Measurements from ENCODE around the gene ARMC5. TPM values are rescaled to one million over a fixed set of nuclear protein-coding genes. Genes with fewer than 3 reads are reported as not detected.
A peak's percentile ranks its signal among the peaks of the same experiment; 100 is the strongest.

Gene ARMC5
- total RNA-seq, 6 donors from 2014 or later: 6.6 to 18.9 (median 16.2) TPM

GRCh38 chr16:31507929-31508705, 48.8 kb downstream of the ARMC5 start, which contains the start of gene RUSF1:
RUSF1 (minus strand) TSS chr16:31508391; CDS start chr16:31508373, 18 bp downstream.
- DNase-seq: peak; percentile 94 to 97

DNA sequence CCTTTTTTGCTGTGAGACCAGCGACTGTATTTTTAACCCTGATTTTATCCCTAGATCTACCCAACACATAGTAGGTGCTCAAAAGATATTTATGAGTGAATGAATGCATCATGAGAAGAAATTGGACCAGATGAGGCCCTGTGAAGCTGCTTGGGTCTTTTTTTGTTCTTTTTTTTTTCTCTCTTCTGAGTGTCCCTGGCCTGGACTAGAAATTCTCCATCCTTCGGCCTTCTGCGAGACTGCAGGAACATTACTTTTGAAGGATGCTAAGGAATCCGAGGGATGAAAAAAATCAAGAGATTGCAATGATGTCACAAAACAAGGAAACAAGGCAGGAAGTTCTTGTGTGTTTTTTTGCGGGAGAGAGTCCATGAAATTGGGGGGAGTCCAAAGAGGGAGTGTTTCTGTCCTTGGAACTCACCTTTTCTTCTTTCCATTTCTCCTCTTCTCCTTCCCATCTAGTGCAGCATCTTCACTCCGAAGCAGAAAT, 49.5 kb downstream of the ARMC5 start:
- WGBS, 2 donors: 10 to 11% methylated on average over 6 of the region's 6 CpGs
- Histone ChIP-seq H3K4me3 (peak overlapping the region; percentile 74 to 100 (median 99)), H3K36me3 (peaks cover 0 to 9% (median 2%) of the 10 kb centered on the region in 4 donors), H3K27me3 (no peaks in the 10 kb centered on the region), H3K27ac (peak overlapping the region; percentile 94 to 97 (median 96)), H3K9me3 (no peaks in the 10 kb centered on the region), H3K4me1 (peaks cover 26 to 43% (median 40%) of the 10 kb centered on the region in 4 donors)
- ATAC-seq (ENCODE audit: low FRiP score in 2 of 2) (peak in 1 of 2 donors; percentile 28), DNase-seq (no peak)
- TF ChIP-seq POLR2A (IDR thresholded peaks at IDR 0.05): no peak
- TF ChIP-seq POLR2AphosphoS5 (IDR thresholded peaks at IDR 0.05): no peak
- no peak for TF ChIP-seq CTCF (IDR thresholded peaks at IDR 0.05)
- TF ChIP-seq EP300 (IDR thresholded peaks at IDR 0.05): no peak

More at GRCh38 chr16:31507929-31508705, 48.8 kb downstream of the ARMC5 start, which contains the start of gene RUSF1:
- peak in 1 of 4 donors; percentile 88 for TF ChIP-seq EP300 (IDR thresholded peaks at IDR 0.05)
- peak in 1 of 6 experiments; percentile 11 for TF ChIP-seq CTCF (IDR thresholded peaks at IDR 0.05)
- TF ChIP-seq POLR2A (IDR thresholded peaks at IDR 0.05): peak in 3 of 4 donors; percentile 82 to 96 (median 85)
- peak; percentile 89 to 97 for TF ChIP-seq POLR2AphosphoS5 (IDR thresholded peaks at IDR 0.05)
- H3K36me3 ChIP-seq: peaks cover 0 to 9% (median 2%) of the 10 kb centered on the region in 4 donors
- H3K27ac ChIP-seq: peak within 1 kb of the TSS; percentile 94 to 97 (median 96)
- WGBS, 2 donors: 0 to 1% methylated on average over 26 to 34 of the region's 65 CpGs
- H3K4me3 ChIP-seq: peak within 1 kb of the TSS; percentile 74 to 100 (median 99)
- no peaks in the 10 kb centered on the region for H3K9me3 ChIP-seq
- H3K27me3 ChIP-seq: no peaks in the 10 kb centered on the region
- peak; percentile 92 to 97 for ATAC-seq (ENCODE audit: low FRiP score in 2 of 2)
- peaks cover 26 to 49% (median 46%) of the 10 kb centered on the region in 4 donors for H3K4me1 ChIP-seq

- Histone ChIP-seq H3K4me1 (peaks cover 8 to 19% (median 14%) of the 10 kb centered on the region in 4 donors), H3K36me3 (no peaks in the 10 kb centered on the region), H3K27me3 (no peaks in the 10 kb centered on the region), H3K4me3 (no peak overlapping the region), H3K9me3 (no peaks in the 10 kb centered on the region), H3K27ac (peak overlapping the region in 1 of 4 donors; percentile 67)
- DNase-seq (no peak), ATAC-seq (ENCODE audit: low FRiP score in 2 of 2) (no peak)
- TF ChIP-seq CTCF (IDR thresholded peaks at IDR 0.05) (no peak), POLR2AphosphoS5 (IDR thresholded peaks at IDR 0.05) (no peak), POLR2A (IDR thresholded peaks at IDR 0.05) (no peak), EP300 (IDR thresholded peaks at IDR 0.05) (no peak)
- WGBS, 2 donors: 54 to 61% methylated on average over 6 of the region's 6 CpGs
These were observed 53.8 kb downstream of the ARMC5 start for GRCh38 chr16:31513126-31513525.

GRCh38 chr16:31513884-31514283, 54.6 kb downstream of the ARMC5 start:
- Histone ChIP-seq H3K27ac (no peak overlapping the region), H3K27me3 (no peaks in the 10 kb centered on the region), H3K36me3 (no peaks in the 10 kb centered on the region), H3K4me1 (peaks cover 8 to 15% (median 11%) of the 10 kb centered on the region in 4 donors), H3K4me3 (no peak overlapping the region), H3K9me3 (no peaks in the 10 kb centered on the region)
- no peak for TF ChIP-seq POLR2AphosphoS5 (IDR thresholded peaks at IDR 0.05)
- TF ChIP-seq EP300 (IDR thresholded peaks at IDR 0.05): no peak
- TF ChIP-seq POLR2A (IDR thresholded peaks at IDR 0.05): no peak
- TF ChIP-seq CTCF (IDR thresholded peaks at IDR 0.05): no peak
- DNase-seq: no peak
- no peak for ATAC-seq (ENCODE audit: low FRiP score in 2 of 2)

Other genes with a start within 250 kb of the ARMC5 start
- gene TRIM72, start 245.4 kb upstream of the ARMC5 start, total RNA-seq: under 1 TPM in 1 of 6 donors, not detected in 5; 0.27 TPM
- not detected for gene PYDC1, start 242.4 kb upstream of the ARMC5 start, total RNA-seq
- 10 to 100 TPM; 12.3 to 65.2 (median 40.9) TPM for gene ITGAM, start 199.5 kb upstream of the ARMC5 start, total RNA-seq
- 100 to 1,000 TPM in 4 of 6 donors, 10 to 100 TPM in 2; 24.0 to 318 (median 134) TPM for gene ITGAX, start 104.3 kb upstream of the ARMC5 start, total RNA-seq
- gene ITGAD, start 66.2 kb upstream of the ARMC5 start, total RNA-seq: under 1 TPM in 3 of 6 donors, not detected in 3; 0.15 to 0.69 (median 0.52) TPM
- not detected for gene COX6A2, start 31.1 kb upstream of the ARMC5 start, total RNA-seq
- 1 to 10 TPM in 1 of 6 donors, under 1 TPM in 4, not detected in 1; 0.30 to 1.0 (median 0.77) TPM for gene ZNF843, start 16.7 kb upstream of the ARMC5 start, total RNA-seq
- gene TGFB1I1, start 12.7 kb downstream of the ARMC5 start, total RNA-seq: 10 to 100 TPM; 21.0 to 62.8 (median 27.8) TPM
- 1 to 10 TPM in 4 of 6 donors, under 1 TPM in 2; 0.84 to 3.3 (median 1.2) TPM for gene SLC5A2, start 23.6 kb downstream of the ARMC5 start, total RNA-seq
- gene RUSF1, start 48.9 kb downstream of the ARMC5 start, total RNA-seq: 100 to 1,000 TPM in 1 of 6 donors, 10 to 100 TPM in 5; 46.8 to 132 (median 80.6) TPM
- gene AHSP, start 68.4 kb downstream of the ARMC5 start, total RNA-seq: not detected